Activated CD8-positive, alpha-beta memory T cell treated with anti-CD3 and anti-CD28 coated beads, Interleukin-2, amount 50 U/mL, for 48 hours (primary cell): ENCODE measurements around the gene CCDC9B.
A peak's percentile ranks its signal among the peaks of the same experiment; 100 is the strongest.

Source experiments
- DNase-seq: peaks from one replicate; pipeline ENCODE4 v3.0.0-alpha.2; 2020

CCDC9B gene

GRCh38 chr15:40344217-40344616 lies 3.5 kb upstream of the CCDC9B start:
- no peak for DNase-seq

DNA sequence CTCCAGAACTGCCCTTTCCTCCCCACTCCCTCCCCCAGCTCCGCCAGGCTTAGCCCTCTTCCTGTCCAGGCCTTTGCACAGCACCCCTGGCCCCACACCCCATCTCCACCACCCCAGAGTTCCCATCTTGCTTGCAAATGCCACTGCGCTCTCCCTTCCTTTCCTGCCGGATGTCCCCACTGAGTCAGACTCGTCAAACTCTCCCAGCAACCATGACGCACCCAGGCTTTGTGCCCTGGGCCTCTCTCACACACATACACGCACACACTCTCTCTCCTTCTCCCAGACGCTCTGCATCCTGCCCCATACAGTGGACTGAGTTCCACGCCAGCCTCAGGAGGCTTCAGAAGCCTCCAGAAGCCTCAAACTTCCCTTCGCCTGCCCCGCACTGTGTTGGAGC lies 2.8 kb upstream of the CCDC9B start:
- DNase-seq: no peak

- DNase-seq: no peak
Observed at GRCh38 chr15:40342416-40343320, 1.9 kb upstream of the CCDC9B start.

DNA sequence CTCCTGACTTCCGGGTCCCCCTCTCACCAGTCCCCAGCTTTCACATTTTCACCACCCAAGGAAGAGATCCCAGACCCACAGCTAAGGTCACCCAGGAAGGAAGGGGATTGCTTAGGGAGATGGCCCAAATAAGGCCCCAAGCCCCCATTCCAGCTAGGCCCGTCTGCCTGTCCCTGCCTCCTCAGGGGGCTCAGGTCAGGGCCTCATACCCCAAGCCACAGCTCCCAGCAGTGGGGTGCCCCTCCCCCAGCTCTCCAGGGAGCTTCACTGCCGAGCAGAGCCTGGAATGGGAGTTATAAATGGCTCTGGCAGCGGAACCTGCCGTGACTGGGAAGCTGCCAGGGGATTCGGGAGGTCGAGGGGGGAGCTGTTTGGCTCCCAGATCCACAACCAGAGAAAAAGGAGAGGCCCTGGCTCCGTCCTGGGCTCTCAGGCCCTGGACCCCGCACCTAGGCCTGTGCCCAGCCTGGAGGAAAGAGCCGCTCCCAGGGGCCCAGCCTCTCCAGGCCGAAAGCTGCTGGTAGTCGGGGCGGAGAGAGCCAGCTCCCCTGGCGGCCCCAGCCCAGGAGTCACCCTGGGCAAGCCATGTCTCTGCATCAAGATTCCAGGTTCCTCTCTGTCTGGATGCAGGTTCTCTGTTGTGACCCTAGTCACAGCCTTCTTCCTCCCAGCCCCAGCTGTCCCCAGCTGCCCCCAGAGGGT lies 550 bp downstream of the CCDC9B start:
- no peak for DNase-seq

GRCh38 chr15:40339621-40339945 lies 1.2 kb downstream of the CCDC9B start:
- no peak for DNase-seq

- DNase-seq: no peak
Observed at GRCh38 chr15:40338921-40339620, 1.7 kb downstream of the CCDC9B start.

- DNase-seq: peak; percentile 86
Observed at GRCh38 chr15:40338041-40338657, 2.6 kb downstream of the CCDC9B start.

GRCh38 chr15:40337597-40337996 lies 3.1 kb downstream of the CCDC9B start:
- DNase-seq: no peak

GRCh38 chr15:40336744-40337122 lies 4.0 kb downstream of the CCDC9B start:
- no peak for DNase-seq

GRCh38 chr15:40335938-40336743 lies 4.6 kb downstream of the CCDC9B start:
- no peak for DNase-seq

DNA sequence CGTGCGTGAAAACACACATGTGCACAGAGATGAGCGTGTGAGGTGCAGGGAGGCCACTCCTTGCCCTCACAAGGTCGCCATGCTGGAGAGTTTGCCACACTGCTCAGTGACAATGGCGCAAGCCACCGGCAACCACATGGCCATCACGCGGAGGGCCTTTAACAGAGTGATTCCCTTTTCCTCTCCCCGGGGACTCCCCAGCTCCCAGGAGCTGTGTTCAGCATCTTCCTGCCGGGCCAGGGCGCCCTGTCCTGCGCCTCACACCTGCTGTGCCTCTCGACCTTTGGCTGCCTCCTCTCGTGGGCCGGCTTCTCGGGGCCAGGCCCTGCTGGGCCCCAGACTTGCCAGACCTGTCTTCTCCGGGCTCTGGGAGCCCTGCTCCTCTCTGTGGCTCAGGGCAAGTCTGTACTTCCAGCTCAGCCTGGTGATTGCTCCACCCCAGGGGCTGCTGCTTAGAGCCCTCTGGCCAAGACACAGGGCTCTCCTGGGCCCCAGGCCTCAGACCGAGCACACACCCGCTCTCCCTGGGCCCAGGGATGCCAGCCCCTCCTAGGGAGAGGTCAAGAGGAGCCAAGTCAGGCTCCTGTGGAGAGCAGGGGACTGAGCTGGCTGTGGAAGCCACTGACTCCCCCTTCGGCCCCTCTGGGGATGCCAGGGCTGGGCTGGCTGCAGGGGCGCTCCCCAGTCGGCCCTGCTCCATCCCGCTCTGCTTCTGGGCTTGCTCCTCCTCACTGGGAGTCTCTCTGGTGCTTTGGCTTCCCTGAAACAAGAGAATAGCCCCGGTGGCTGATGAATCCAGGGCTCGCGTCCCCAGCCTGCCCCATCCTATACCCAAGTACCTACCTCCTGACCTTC lies 5.6 kb downstream of the CCDC9B start:
- no peak for DNase-seq

GRCh38 chr15:40334541-40334940 lies 6.2 kb downstream of the CCDC9B start:
- no peak for DNase-seq

- DNase-seq: no peak
Observed at GRCh38 chr15:40333922-40334492, 6.7 kb downstream of the CCDC9B start.

GRCh38 chr15:40332113-40332781 lies 8.5 kb downstream of the CCDC9B start:
- no peak for DNase-seq

DNA sequence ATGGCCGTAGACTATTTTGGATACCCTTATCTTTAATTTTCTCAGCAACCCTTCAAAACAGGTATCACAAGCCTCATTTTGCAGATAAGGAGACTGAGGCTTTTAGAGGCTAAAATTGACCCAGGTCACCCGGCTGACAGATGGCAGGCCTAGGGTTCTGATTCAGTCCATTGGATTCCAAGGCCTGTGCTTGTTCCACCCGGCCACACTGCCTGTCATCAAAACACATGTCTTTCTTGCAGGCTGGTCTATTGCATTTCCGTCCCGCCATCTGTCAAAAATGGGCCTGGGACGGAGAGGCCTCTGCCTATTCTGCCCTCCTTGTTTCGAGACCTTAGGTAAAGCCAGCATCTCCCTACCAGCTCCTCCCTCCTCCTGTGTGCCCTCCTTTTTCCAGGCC lies 9.1 kb downstream of the CCDC9B start:
- no peak for DNase-seq

- DNase-seq: no peak
Observed at GRCh38 chr15:40331026-40331425, 9.7 kb downstream of the CCDC9B start.

GRCh38 chr15:40330368-40330836 lies 10.3 kb downstream of the CCDC9B start:
- no peak for DNase-seq

DNA sequence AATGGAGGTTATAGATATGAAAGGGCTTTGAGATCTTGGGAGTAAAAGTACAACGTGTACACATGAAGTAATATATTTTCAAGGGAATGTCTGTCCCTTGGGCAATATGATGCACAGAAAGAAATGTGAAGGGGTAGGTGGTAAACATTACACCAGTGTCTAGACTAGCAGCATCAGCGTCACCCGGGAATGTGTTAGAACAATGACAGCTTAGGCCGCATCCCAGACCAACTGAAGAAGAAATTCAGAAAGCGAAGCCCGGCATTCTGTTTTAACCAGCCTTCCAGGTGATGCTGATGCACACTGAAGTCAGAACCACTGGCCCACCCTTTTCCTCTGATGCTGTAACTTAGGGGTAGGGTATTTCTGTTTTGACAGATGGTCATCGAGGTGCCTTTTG lies 10.9 kb downstream of the CCDC9B start:
- DNase-seq: no peak

GRCh38 chr15:40328751-40329150 lies 12.0 kb downstream of the CCDC9B start:
- DNase-seq: no peak

DNA sequence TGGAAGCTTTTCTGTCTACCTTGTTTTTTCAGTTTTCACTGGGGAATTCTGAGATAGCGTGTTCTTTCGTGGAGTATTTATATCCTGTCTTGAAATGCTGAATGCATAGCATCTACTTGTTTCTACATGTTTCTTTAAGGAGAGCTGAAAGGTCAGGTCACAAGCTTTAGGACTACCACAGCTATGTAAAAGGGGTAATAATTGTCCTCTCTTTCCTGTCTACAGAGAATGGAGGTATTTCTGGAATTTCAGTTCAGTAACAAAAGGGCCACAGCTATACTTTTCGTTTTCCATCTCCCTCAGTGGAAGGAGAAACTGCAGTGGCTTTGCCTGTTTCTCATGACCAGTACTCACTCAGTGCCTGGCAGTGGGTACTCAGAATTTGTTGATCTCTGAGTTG lies 12.6 kb downstream of the CCDC9B start:
- no peak for DNase-seq
